Middle frontal gyrus (tissue), 1 donor: Measurements from ENCODE around the gene ST3GAL4.
"Not testable (repeated sequence)": the region's sequence is repeated elsewhere in the genome, so short reads cannot be mapped to it uniquely, and the experiment has no call there.

ENCODE experiments used
- DNase-seq: peaks from one replicate; pipeline ENCODE4 v3.0.0-alpha.2; 2015; ENCODE audit warnings: low spot score; ENCODE audit errors: extremely low spot score

ST3GAL4 gene

GRCh38 chr11:126384449-126385070 is 29.1 kb downstream of the ST3GAL4 start:
- no peak for DNase-seq

GRCh38 chr11:126385991-126386728 is 30.7 kb downstream of the ST3GAL4 start:
- no peak for DNase-seq

- not testable (repeated sequence) for DNase-seq
Measured at GRCh38 chr11:126386729-126387071, 31.2 kb downstream of the ST3GAL4 start.

GRCh38 chr11:126387857-126388256 is 32.4 kb downstream of the ST3GAL4 start:
- DNase-seq = no peak

- no peak for DNase-seq
Measured at GRCh38 chr11:126390272-126390867, 34.9 kb downstream of the ST3GAL4 start.

GRCh38 chr11:126391286-126391954 is 35.9 kb downstream of the ST3GAL4 start:
- no peak for DNase-seq

GRCh38 chr11:126391970-126392632 is 36.6 kb downstream of the ST3GAL4 start:
- peak; percentile 31 for DNase-seq

GRCh38 chr11:126392633-126393013 is 37.1 kb downstream of the ST3GAL4 start:
- DNase-seq = no peak

GRCh38 chr11:126393143-126393542 is 37.7 kb downstream of the ST3GAL4 start:
- DNase-seq = no peak

GRCh38 chr11:126394036-126394435 is 38.5 kb downstream of the ST3GAL4 start:
- no peak for DNase-seq

GRCh38 chr11:126394634-126395072 is 39.2 kb downstream of the ST3GAL4 start:
- DNase-seq = not testable (repeated sequence)

GRCh38 chr11:126395784-126396183 is 40.3 kb downstream of the ST3GAL4 start:
- not testable (repeated sequence) for DNase-seq

GRCh38 chr11:126396266-126396665 is 40.8 kb downstream of the ST3GAL4 start:
- not testable (repeated sequence) for DNase-seq

- no peak for DNase-seq
Measured at GRCh38 chr11:126396965-126397364, 41.5 kb downstream of the ST3GAL4 start.

- DNase-seq = no peak
Measured at GRCh38 chr11:126398296-126398695, 42.8 kb downstream of the ST3GAL4 start.

- no peak for DNase-seq
Measured at GRCh38 chr11:126398721-126399120, 43.2 kb downstream of the ST3GAL4 start.

- DNase-seq = no peak
Measured at GRCh38 chr11:126400019-126400418, 44.5 kb downstream of the ST3GAL4 start.

- no peak for DNase-seq
Measured at GRCh38 chr11:126400479-126400878, 45.0 kb downstream of the ST3GAL4 start.

GRCh38 chr11:126403022-126403581 is 47.6 kb downstream of the ST3GAL4 start:
- no peak for DNase-seq

GRCh38 chr11:126403658-126404057 is 48.2 kb downstream of the ST3GAL4 start:
- no peak for DNase-seq

GRCh38 chr11:126404367-126404766 is 48.9 kb downstream of the ST3GAL4 start:
- DNase-seq = no peak
